HG02884 (cell line): ENCODE data around the gene TMEM170A.
"Not testable (repeated sequence)": the region's sequence is repeated elsewhere in the genome, so short reads cannot be mapped to it uniquely, and the experiment has no call there.

ENCODE experiments used
- ATAC-seq: cut with Tn5 transposase; IDR thresholded peaks from one replicate; pipeline ENCODE4 v1.9.1; 2021; ENCODE audit warnings: mild to moderate bottlenecking, moderate library complexity; ENCODE audit not compliant: unreplicated experiment

TMEM170A gene

GRCh38 chr16:75456971-75457370 lies 7.5 kb downstream of the TMEM170A start:
- ATAC-seq: no peak

- ATAC-seq: not testable (repeated sequence)
These were observed 8.0 kb downstream of the TMEM170A start for GRCh38 chr16:75456486-75456885.

GRCh38 chr16:75455677-75456076 lies 8.8 kb downstream of the TMEM170A start:
- ATAC-seq: no peak

GRCh38 chr16:75452464-75453190 lies 11.9 kb downstream of the TMEM170A start:
- no peak for ATAC-seq

- ATAC-seq: no peak
These were observed 18.1 kb downstream of the TMEM170A start for GRCh38 chr16:75446416-75446815.

GRCh38 chr16:75445298-75445697 lies 19.2 kb downstream of the TMEM170A start:
- no peak for ATAC-seq

- no peak for ATAC-seq
These were observed 21.2 kb downstream of the TMEM170A start for GRCh38 chr16:75443298-75443697.

GRCh38 chr16:75433732-75434413 lies 30.6 kb downstream of the TMEM170A start:
- peak; percentile 70 for ATAC-seq

GRCh38 chr16:75432828-75433731 lies 31.4 kb downstream of the TMEM170A start, which contains the start of gene CFDP1:
Gene CFDP1, minus strand, starts transcription at chr16:75433503. Its CDS starts 151 bp downstream, at chr16:75433352.
- peak; percentile 83 for ATAC-seq

GRCh38 chr16:75429621-75430403 lies 34.7 kb downstream of the TMEM170A start:
- no peak for ATAC-seq

- not testable (repeated sequence) for ATAC-seq
These were observed 38.0 kb downstream of the TMEM170A start for GRCh38 chr16:75426524-75426923.

GRCh38 chr16:75424105-75424762 lies 40.3 kb downstream of the TMEM170A start:
- ATAC-seq: not testable (repeated sequence)

GRCh38 chr16:75423723-75424104 lies 40.8 kb downstream of the TMEM170A start:
- ATAC-seq: no peak

GRCh38 chr16:75421820-75422126 lies 42.7 kb downstream of the TMEM170A start:
- ATAC-seq: no peak

GRCh38 chr16:75420987-75421819 lies 43.3 kb downstream of the TMEM170A start:
- ATAC-seq: peak; percentile 66

- no peak for ATAC-seq
These were observed 47.5 kb downstream of the TMEM170A start for GRCh38 chr16:75416904-75417565.

GRCh38 chr16:75415169-75415905 lies 49.2 kb downstream of the TMEM170A start:
- no peak for ATAC-seq

- ATAC-seq: no peak
These were observed 50.5 kb downstream of the TMEM170A start for GRCh38 chr16:75413951-75414350.
